ENCODE measurements around the gene GCGR. TPM values are rescaled to one million over a fixed set of nuclear protein-coding genes. Genes with fewer than 3 reads are reported as not detected.

GCGR gene
- total RNA-seq, 1 experiment from 2014 or later = 1.6 TPM

DNA sequence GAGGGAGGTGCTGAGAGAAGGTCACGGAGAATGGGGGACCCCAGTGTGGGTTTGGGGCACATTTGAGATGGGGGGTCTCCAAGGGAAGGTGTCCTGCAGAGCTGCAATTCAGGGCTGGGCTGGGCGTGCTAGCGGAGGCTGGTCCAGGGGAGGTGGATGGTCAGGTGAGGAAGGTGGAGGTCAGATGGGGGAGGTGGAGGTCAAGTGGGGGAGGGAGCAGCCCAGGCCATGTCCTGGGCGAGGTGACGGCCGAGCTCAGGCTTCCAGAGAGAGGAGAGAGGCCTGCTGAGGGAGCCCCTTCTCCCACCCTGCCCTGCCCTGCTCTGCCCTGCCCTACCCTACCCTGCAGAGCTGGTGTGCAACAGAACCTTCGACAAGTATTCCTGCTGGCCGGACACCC is 6.5 kb downstream of the GCGR start:
- no TSS peak for BruUV-seq (replicated peaks)
- Histone ChIP-seq H3K27ac (ENCODE audit: low read length) (no peak overlapping the region), H3K4me1 (ENCODE audit: control insufficient read depth, insufficient read depth, low read length) (peaks cover 4% of the 10 kb centered on the region), H3K9me3 (ENCODE audit: control insufficient read depth, insufficient read depth, low read depth, low read length) (no peaks in the 10 kb centered on the region), H3K36me3 (ENCODE audit: control insufficient read depth, insufficient read depth, low read length) (no peaks in the 10 kb centered on the region), H3K4me3 (ENCODE audit: low read depth in 2 of 2, low read length in 2 of 2) (no peak overlapping the region), H3K27me3 (ENCODE audit: control insufficient read depth, insufficient read depth, low read length) (no peaks in the 10 kb centered on the region; the same call in 1 of the 2 replicates)
- intact Hi-C loops (cut with micrococcal nuclease; ENCODE audit: unreplicated experiment) = no loop called here
- no peak for DNase-seq (ENCODE audit: low read depth, low spot score)
- POLR2A ChIA-PET = no interaction called here
- ATAC-seq = no peak
- TF ChIP-seq, protein P1, sequence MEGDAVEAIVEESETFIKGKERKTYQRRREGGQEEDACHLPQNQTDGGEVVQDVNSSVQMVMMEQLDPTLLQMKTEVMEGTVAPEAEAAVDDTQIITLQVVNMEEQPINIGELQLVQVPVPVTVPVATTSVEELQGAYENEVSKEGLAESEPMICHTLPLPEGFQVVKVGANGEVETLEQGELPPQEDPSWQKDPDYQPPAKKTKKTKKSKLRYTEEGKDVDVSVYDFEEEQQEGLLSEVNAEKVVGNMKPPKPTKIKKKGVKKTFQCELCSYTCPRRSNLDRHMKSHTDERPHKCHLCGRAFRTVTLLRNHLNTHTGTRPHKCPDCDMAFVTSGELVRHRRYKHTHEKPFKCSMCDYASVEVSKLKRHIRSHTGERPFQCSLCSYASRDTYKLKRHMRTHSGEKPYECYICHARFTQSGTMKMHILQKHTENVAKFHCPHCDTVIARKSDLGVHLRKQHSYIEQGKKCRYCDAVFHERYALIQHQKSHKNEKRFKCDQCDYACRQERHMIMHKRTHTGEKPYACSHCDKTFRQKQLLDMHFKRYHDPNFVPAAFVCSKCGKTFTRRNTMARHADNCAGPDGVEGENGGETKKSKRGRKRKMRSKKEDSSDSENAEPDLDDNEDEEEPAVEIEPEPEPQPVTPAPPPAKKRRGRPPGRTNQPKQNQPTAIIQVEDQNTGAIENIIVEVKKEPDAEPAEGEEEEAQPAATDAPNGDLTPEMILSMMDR (IDR thresholded peaks at IDR 0.05) = no peak
- TF ChIP-seq TCF7L2 (IDR thresholded peaks at IDR 0.05; ENCODE audit: low read depth, low read length) = no peak
- TF ChIP-seq, protein P2, sequence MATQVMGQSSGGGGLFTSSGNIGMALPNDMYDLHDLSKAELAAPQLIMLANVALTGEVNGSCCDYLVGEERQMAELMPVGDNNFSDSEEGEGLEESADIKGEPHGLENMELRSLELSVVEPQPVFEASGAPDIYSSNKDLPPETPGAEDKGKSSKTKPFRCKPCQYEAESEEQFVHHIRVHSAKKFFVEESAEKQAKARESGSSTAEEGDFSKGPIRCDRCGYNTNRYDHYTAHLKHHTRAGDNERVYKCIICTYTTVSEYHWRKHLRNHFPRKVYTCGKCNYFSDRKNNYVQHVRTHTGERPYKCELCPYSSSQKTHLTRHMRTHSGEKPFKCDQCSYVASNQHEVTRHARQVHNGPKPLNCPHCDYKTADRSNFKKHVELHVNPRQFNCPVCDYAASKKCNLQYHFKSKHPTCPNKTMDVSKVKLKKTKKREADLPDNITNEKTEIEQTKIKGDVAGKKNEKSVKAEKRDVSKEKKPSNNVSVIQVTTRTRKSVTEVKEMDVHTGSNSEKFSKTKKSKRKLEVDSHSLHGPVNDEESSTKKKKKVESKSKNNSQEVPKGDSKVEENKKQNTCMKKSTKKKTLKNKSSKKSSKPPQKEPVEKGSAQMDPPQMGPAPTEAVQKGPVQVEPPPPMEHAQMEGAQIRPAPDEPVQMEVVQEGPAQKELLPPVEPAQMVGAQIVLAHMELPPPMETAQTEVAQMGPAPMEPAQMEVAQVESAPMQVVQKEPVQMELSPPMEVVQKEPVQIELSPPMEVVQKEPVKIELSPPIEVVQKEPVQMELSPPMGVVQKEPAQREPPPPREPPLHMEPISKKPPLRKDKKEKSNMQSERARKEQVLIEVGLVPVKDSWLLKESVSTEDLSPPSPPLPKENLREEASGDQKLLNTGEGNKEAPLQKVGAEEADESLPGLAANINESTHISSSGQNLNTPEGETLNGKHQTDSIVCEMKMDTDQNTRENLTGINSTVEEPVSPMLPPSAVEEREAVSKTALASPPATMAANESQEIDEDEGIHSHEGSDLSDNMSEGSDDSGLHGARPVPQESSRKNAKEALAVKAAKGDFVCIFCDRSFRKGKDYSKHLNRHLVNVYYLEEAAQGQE (IDR thresholded peaks at IDR 0.05; ENCODE audit: insufficient read depth in 1 of 2, low read depth in 2 of 2, low read length in 1 of 2) = no peak
- TF ChIP-seq POLR2AphosphoS5 (IDR thresholded peaks at IDR 0.05; ENCODE audit: low read depth, low read length) = no peak
- no peak for TF ChIP-seq SIN3A (IDR thresholded peaks at IDR 0.05; ENCODE audit: borderline replicate concordance, insufficient read depth, low read depth, low read length)
- CTCF ChIA-PET = no interaction called here
- in situ Hi-C loops (cut with HindIII; ENCODE audit: low pct_unique_long_range_greater_than_20kb, low sequenced_read_pairs) = no loop called here

DNA sequence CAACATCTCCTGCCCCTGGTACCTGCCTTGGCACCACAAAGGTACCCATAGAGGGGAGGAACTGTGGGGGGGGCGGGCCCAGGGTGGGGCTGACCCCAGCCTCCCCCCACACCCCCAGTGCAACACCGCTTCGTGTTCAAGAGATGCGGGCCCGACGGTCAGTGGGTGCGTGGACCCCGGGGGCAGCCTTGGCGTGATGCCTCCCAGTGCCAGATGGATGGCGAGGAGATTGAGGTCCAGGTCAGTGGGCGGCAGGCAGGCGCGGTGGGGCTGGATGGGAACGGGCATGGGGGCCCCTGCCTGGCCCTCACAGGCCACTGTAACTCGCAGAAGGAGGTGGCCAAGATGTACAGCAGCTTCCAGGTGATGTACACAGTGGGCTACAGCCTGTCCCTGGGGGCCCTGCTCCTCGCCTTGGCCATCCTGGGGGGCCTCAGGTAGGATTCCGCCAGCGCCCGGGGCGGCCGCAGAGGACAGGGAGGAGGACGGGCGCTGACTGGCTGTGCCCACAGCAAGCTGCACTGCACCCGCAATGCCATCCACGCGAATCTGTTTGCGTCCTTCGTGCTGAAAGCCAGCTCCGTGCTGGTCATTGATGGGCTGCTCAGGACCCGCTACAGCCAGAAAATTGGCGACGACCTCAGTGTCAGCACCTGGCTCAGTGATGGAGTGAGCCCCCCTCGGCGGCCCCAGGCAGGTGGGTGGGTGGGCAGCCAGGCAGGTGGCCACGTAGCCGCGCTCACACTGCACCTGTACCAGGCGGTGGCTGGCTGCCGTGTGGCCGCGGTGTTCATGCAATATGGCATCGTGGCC is 7.1 kb downstream of the GCGR start:
- no peaks in the 10 kb centered on the region for H3K9me3 ChIP-seq (ENCODE audit: control insufficient read depth, insufficient read depth, low read depth, low read length)
- CTCF ChIA-PET = no interaction called here
- no peak overlapping the region for H3K27ac ChIP-seq (ENCODE audit: low read length)
- no peaks in the 10 kb centered on the region for H3K27me3 ChIP-seq (ENCODE audit: control insufficient read depth, insufficient read depth, low read length)
- no peaks in the 10 kb centered on the region for H3K36me3 ChIP-seq (ENCODE audit: control insufficient read depth, insufficient read depth, low read length)
- intact Hi-C loops (cut with micrococcal nuclease; ENCODE audit: unreplicated experiment) (no loop called here), in situ Hi-C loops (cut with HindIII; ENCODE audit: low pct_unique_long_range_greater_than_20kb, low sequenced_read_pairs) (no loop called here)
- H3K4me1 ChIP-seq (ENCODE audit: control insufficient read depth, insufficient read depth, low read length) = peaks cover 4% of the 10 kb centered on the region
- no TSS peak for BruUV-seq (replicated peaks)
- DNase-seq (ENCODE audit: low read depth, low spot score) = no peak
- TF ChIP-seq TCF7L2 (IDR thresholded peaks at IDR 0.05; ENCODE audit: low read depth, low read length) (no peak), POLR2AphosphoS5 (IDR thresholded peaks at IDR 0.05; ENCODE audit: low read depth, low read length) (no peak), SIN3A (IDR thresholded peaks at IDR 0.05; ENCODE audit: borderline replicate concordance, insufficient read depth, low read depth, low read length) (no peak)
- TF ChIP-seq, protein P2 (IDR thresholded peaks at IDR 0.05; ENCODE audit: insufficient read depth in 1 of 2, low read depth in 2 of 2, low read length in 1 of 2) = no peak
- TF ChIP-seq, protein P1 (IDR thresholded peaks at IDR 0.05) = no peak
- POLR2A ChIA-PET = interaction anchor here (0.6 kb wide), 1 partner anchor 44 kb away, joined by 5 read pairs; no protein-coding TSS in a partner anchor
- H3K4me3 ChIP-seq (ENCODE audit: low read depth in 2 of 2, low read length in 2 of 2) = no peak overlapping the region
- no peak for ATAC-seq

Data from Panc1 (cell line).